Umbilical cord (tissue), 2 donors: ENCODE measurements around the gene TYROBP. TPM values are rescaled to one million over a fixed set of nuclear protein-coding genes. Genes with fewer than 3 reads are reported as not detected.
"Not testable (repeated sequence)": the region's sequence is repeated elsewhere in the genome, so short reads cannot be mapped to it uniquely, and the experiment has no call there.

Experiments used
- DNase-seq: peaks from one replicate; pipeline ENCODE4 v3.0.0-alpha.2; 2015; ENCODE audit warnings: low spot score
- total RNA-seq: library from RNA; depleted of rRNA; stranded (reverse); fragments of >200 nt; gene quantifications from one replicate; pipeline ENCODE4 v1.2.3, GENCODE V29; 2014; ENCODE audit warnings: low replicate concordance; ENCODE audit not compliant: insufficient read depth

Gene TYROBP
- total RNA-seq, 1 donor from 2014 or later = 28.4 TPM

- no peak for DNase-seq
These were observed 33.6 kb downstream of the TYROBP start for GRCh38 chr19:35874392-35874930.

GRCh38 chr19:35872180-35872579, 35.9 kb downstream of the TYROBP start:
- DNase-seq = no peak

GRCh38 chr19:35871611-35872010, 36.5 kb downstream of the TYROBP start:
- DNase-seq = no peak

GRCh38 chr19:35870798-35871197, 37.3 kb downstream of the TYROBP start:
- DNase-seq = no peak

- DNase-seq = not testable (repeated sequence)
These were observed 37.9 kb downstream of the TYROBP start for GRCh38 chr19:35870124-35870736.

GRCh38 chr19:35869327-35870123, 38.6 kb downstream of the TYROBP start:
- DNase-seq = peak; percentile 59

- DNase-seq = peak; percentile 23
These were observed 39.2 kb downstream of the TYROBP start for GRCh38 chr19:35868823-35869326.

GRCh38 chr19:35868172-35868822, 39.8 kb downstream of the TYROBP start, which contains the start of gene APLP1:
APLP1 (plus strand) TSS chr19:35868574; CDS start chr19:35868637, 63 bp downstream.
- peak; percentile 76 for DNase-seq

GRCh38 chr19:35863018-35863417, 45.1 kb downstream of the TYROBP start:
- DNase-seq = no peak

GRCh38 chr19:35862528-35862927, 45.6 kb downstream of the TYROBP start:
- no peak for DNase-seq

GRCh38 chr19:35861640-35862160, 46.4 kb downstream of the TYROBP start:
- DNase-seq = no peak

- no peak for DNase-seq
These were observed 47.1 kb downstream of the TYROBP start for GRCh38 chr19:35860818-35861639.

- DNase-seq = no peak
These were observed 47.7 kb downstream of the TYROBP start for GRCh38 chr19:35860436-35860817.

- DNase-seq = no peak
These were observed 48.7 kb downstream of the TYROBP start for GRCh38 chr19:35859414-35859813.

- no peak for DNase-seq
These were observed 49.8 kb downstream of the TYROBP start for GRCh38 chr19:35858311-35858710.

GRCh38 chr19:35856546-35857149, 51.4 kb downstream of the TYROBP start, which contains the start of gene KIRREL2:
KIRREL2 (plus strand) TSS chr19:35856911; CDS start chr19:35857120, 209 bp downstream.
- peak; percentile 23 for DNase-seq
